MM.1S (cell line): ENCODE data around the gene CBARP.

Experiments
- DNase-seq: peaks from one replicate; pipeline ENCODE4 v3.0.0-alpha.2; 2015
- H2AFZ ChIP-seq: fragments of 300-600 bp; sonication (generic); 2 replicates; pipeline ENCODE4 v1.6.0; 2016; ENCODE audit warnings: antibody characterized with exemption, low read length
- H3F3A ChIP-seq: fragments of 300-600 bp; sonication (generic); 2 replicates; pipeline ENCODE4 v1.6.1; 2016; ENCODE audit warnings: mild to moderate bottlenecking, antibody characterized with exemption, low read length, moderate library complexity, mixed read lengths; ENCODE audit not compliant: insufficient read depth
- H3K27ac ChIP-seq: fragments of 300-600 bp; sonication (generic); 2 replicates; pipeline ENCODE4 v1.5.1; 2016; ENCODE audit warnings: mild to moderate bottlenecking, low read length
- H3K27me3 ChIP-seq: fragments of 300-600 bp; sonication (generic); replicated peaks from 2 replicates; pipeline ENCODE4 v1.6.0; 2016; ENCODE audit warnings: low read length; ENCODE audit not compliant: insufficient read depth
- H3K36me3 ChIP-seq: fragments of 300-600 bp; sonication (generic); replicated peaks from 2 replicates; pipeline ENCODE4 v1.6.1; 2016; ENCODE audit warnings: mild to moderate bottlenecking, low read length, mixed read lengths; ENCODE audit not compliant: insufficient read depth
- H3K4me1 ChIP-seq: fragments of 300-600 bp; sonication (generic); 2 replicates; pipeline ENCODE4 v1.6.1; 2016; ENCODE audit warnings: low read length, mixed read lengths
- H3K4me2 ChIP-seq: fragments of 300-600 bp; sonication (generic); 2 replicates; pipeline ENCODE4 v1.6.0; 2016; ENCODE audit warnings: low read depth, low read length
- H3K4me3 ChIP-seq: fragments of 300-600 bp; sonication (generic); 2 replicates; pipeline ENCODE4 v1.5.1; 2016; ENCODE audit warnings: low read length, mixed read lengths
- H3K79me2 ChIP-seq: fragments of 300-600 bp; sonication (generic); 2 replicates; pipeline ENCODE4 v1.6.1; 2016; ENCODE audit warnings: mixed run types, low read length, mixed read lengths
- H3K9ac ChIP-seq: fragments of 300-600 bp; sonication (generic); 2 replicates; pipeline ENCODE4 v1.6.1; 2016; ENCODE audit warnings: low read length, mixed read lengths
- H3K9me2 ChIP-seq: fragments of 300-600 bp; sonication (generic); replicated peaks from 2 replicates; pipeline ENCODE4 v1.6.1; 2016; ENCODE audit warnings: mild to moderate bottlenecking, low read length, mixed read lengths; ENCODE audit not compliant: insufficient read depth
- H3K9me3 ChIP-seq: fragments of 300-600 bp; sonication (generic); replicated peaks from 2 replicates; pipeline ENCODE4 v1.6.1; 2016; ENCODE audit warnings: mild to moderate bottlenecking, low read length, mixed read lengths; ENCODE audit not compliant: insufficient read depth
- H4K20me1 ChIP-seq: fragments of 300-600 bp; sonication (generic); 2 replicates; pipeline ENCODE4 v1.6.1; 2016; ENCODE audit warnings: mild to moderate bottlenecking, low read length, moderate library complexity, mixed read lengths; ENCODE audit not compliant: insufficient read depth
- EZH2 ChIP-seq: fragments of 300-600 bp; sonication (generic); optimal IDR thresholded peaks from 2 replicates; pipeline ENCODE3; 2017; ENCODE audit warnings: low read depth, mild to moderate bottlenecking, antibody characterized with exemption, low read length, mixed read lengths
- EZH2phosphoT487 ChIP-seq: fragments of 300-600 bp; sonication (generic); IDR thresholded peaks from 2 replicates; pipeline ENCODE4 v1.6.1; 2018; ENCODE audit warnings: antibody characterized with exemption, low read length
- TF ChIP-seq, protein P1 (sequence below): fragments of 300-600 bp; sonication (generic); IDR thresholded peaks from 2 replicates; pipeline ENCODE4 v1.5.1; 2016; ENCODE audit warnings: antibody characterized with exemption, low read length, mixed read lengths

Gene CBARP

DNA sequence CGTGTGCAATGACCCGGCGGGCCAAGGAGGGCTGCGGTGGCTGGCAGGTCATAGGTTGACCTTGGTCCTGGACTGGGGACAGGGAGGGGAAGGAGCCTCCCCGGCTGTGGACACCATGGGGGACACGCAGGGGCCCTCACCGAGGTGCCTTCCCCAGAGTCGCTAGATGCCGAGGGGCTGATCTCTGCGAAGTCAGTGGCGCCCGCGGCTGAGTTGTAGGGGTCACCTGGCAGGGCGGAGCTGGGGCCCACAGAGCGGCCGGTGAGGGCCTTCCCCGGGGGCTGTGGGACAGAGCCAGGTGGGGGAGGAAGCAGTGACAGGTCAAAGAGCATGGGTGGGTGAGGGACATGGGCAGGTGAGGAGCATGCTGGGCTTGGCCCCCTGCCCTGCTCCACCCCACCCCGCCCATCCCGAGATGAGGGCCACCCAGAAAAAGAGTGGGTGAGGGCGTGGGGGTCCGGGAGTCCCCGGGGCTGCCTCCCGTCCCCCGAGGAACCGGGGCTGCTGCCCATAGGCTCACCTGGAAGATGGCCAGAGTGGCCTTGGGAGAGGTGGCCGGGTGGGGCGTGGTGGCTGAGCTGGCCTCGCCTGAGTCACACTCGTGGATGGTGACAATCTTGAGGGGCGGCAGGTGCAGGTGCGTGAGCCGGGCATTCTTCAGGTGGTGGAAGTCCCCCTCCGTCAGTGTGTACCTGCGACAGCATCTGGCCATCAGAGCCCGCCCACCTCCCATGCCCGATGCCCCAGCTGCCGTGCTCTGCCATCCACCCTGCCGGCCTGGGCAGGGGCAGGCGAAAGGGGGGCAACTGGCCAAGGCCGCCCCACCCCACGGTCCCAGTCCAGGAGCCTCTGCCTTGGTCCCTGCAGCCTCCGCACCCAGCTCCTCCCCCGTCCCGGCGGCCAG lies 3.5 kb downstream of the CBARP start:
- Histone ChIP-seq H3K4me1 (no peaks in the 10 kb centered on the region), H3K4me3 (no peak overlapping the region), H3K9me3 (no peaks in the 10 kb centered on the region), H3K27me3 (peaks cover 71% of the 10 kb centered on the region), H3F3A (peaks cover 7% of the 10 kb centered on the region), H3K4me2 (no peak overlapping the region), H2AFZ (no peak overlapping the region), H3K79me2 (no peaks in the 10 kb centered on the region), H3K9me2 (no peaks in the 10 kb centered on the region), H3K9ac (no peak overlapping the region), H4K20me1 (no peaks in the 10 kb centered on the region), H3K36me3 (no peaks in the 10 kb centered on the region), H3K27ac (no peak overlapping the region)
- TF ChIP-seq EZH2phosphoT487 = no peak
- TF ChIP-seq, protein P1, sequence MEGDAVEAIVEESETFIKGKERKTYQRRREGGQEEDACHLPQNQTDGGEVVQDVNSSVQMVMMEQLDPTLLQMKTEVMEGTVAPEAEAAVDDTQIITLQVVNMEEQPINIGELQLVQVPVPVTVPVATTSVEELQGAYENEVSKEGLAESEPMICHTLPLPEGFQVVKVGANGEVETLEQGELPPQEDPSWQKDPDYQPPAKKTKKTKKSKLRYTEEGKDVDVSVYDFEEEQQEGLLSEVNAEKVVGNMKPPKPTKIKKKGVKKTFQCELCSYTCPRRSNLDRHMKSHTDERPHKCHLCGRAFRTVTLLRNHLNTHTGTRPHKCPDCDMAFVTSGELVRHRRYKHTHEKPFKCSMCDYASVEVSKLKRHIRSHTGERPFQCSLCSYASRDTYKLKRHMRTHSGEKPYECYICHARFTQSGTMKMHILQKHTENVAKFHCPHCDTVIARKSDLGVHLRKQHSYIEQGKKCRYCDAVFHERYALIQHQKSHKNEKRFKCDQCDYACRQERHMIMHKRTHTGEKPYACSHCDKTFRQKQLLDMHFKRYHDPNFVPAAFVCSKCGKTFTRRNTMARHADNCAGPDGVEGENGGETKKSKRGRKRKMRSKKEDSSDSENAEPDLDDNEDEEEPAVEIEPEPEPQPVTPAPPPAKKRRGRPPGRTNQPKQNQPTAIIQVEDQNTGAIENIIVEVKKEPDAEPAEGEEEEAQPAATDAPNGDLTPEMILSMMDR = no peak
- no peak for TF ChIP-seq EZH2
- no peak for DNase-seq

DNA sequence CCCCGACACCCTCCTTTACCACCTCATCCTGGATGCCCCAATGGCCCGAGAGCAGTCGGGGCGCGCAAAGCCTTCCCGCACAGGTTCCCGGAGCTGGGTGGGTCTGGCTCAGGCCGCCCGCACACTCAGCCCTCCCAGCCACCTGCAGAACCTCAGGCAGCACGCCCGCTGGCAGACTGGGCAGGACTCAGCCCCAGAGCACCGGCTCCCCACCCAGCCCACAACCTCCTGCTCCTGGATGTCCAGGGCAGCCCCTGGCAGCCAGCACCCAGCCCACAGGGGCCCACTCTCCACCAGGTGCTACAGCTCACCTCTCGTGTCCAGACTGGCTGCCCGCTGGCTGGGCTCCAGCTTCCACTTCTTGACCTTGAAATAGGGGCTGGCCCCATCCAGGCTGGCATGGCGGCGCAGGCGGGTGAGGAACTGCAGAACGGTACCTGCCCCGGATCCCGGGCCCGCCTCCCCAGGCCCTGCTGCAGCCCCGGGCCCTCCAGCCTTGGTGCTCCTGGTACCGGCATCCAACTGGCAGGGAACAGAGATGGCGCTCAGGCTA lies 4.6 kb downstream of the CBARP start:
- TF ChIP-seq EZH2phosphoT487 (no peak), EZH2 (no peak)
- TF ChIP-seq, protein P1 = no peak
- H3K4me3 ChIP-seq = no peak overlapping the region
- no peaks in the 10 kb centered on the region for H3K79me2 ChIP-seq
- H2AFZ ChIP-seq = no peak overlapping the region
- H3K36me3 ChIP-seq = no peaks in the 10 kb centered on the region
- no peak for DNase-seq
- no peaks in the 10 kb centered on the region for H3K9me2 ChIP-seq
- no peak overlapping the region for H3K4me2 ChIP-seq
- H4K20me1 ChIP-seq = no peaks in the 10 kb centered on the region
- H3K27me3 ChIP-seq = peaks cover 60% of the 10 kb centered on the region
- no peaks in the 10 kb centered on the region for H3F3A ChIP-seq
- no peak overlapping the region for H3K27ac ChIP-seq
- H3K9me3 ChIP-seq = no peaks in the 10 kb centered on the region
- no peaks in the 10 kb centered on the region for H3K4me1 ChIP-seq
- no peak overlapping the region for H3K9ac ChIP-seq

DNA sequence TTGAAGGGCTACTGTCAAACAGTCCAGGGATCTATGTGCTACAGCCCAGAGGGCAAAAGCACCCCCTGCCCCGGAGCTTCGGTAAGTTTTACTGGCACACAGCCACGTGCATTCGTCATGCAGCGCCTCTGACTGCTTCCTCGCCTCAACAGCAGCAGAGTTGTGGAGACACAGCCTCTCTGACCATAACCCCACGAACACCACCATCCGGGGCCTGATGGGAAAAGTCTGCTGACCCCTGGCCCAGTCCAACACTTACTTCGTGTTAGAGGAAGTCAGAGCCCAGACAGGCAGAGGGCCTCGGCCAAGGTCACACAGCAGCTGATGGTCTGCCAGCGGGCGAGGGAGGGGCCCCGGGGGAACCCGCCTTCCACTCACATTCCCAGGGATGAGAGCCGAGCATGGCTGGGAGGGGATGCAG lies 5.1 kb downstream of the CBARP start:
- Histone ChIP-seq H3K4me3 (no peak overlapping the region), H3K4me1 (no peaks in the 10 kb centered on the region), H3K36me3 (no peaks in the 10 kb centered on the region), H3K27ac (no peak overlapping the region), H3K9ac (no peak overlapping the region), H3K27me3 (peaks cover 58% of the 10 kb centered on the region), H3K79me2 (no peaks in the 10 kb centered on the region), H3K4me2 (no peak overlapping the region), H3K9me2 (no peaks in the 10 kb centered on the region), H2AFZ (no peak overlapping the region), H3F3A (no peaks in the 10 kb centered on the region), H3K9me3 (no peaks in the 10 kb centered on the region), H4K20me1 (no peaks in the 10 kb centered on the region)
- DNase-seq = no peak
- TF ChIP-seq, protein P1 = no peak
- TF ChIP-seq EZH2 = no peak
- no peak for TF ChIP-seq EZH2phosphoT487
